ENCODE measurements around the gene SLC16A1.

- TF ChIP-seq KDM1A (IDR thresholded peaks at IDR 0.05; ENCODE audit: borderline replicate concordance) (no peak), MAX (IDR thresholded peaks at IDR 0.05; ENCODE audit: low read depth, low read length) (no peak), MYC (IDR thresholded peaks at IDR 0.05; ENCODE audit: insufficient read depth, insufficient read length, insufficient replicate concordance, low read length, severe bottlenecking) (no peak), CTCF (IDR thresholded peaks at IDR 0.05 in 2 of 3, conservative IDR thresholded peaks at IDR 0.05 in 1 of 3; ENCODE audit: control insufficient read depth in 2 of 3, extremely low read depth in 1 of 3, insufficient read depth in 1 of 3, low read depth in 3 of 3, low read length in 3 of 3) (no peak), ATF3 (IDR thresholded peaks at IDR 0.05; ENCODE audit: borderline replicate concordance, extremely low read depth, low read depth, low read length) (no peak), RAD51 (IDR thresholded peaks at IDR 0.05) (no peak), REST (IDR thresholded peaks at IDR 0.05; ENCODE audit: low read depth, low read length) (no peak), MEF2B (IDR thresholded peaks at IDR 0.05; ENCODE audit: partially characterized antibody, poor library complexity, severe bottlenecking) (no peak)
These were observed 48.0 kb upstream of the SLC16A1 start for GRCh38 chr1:113003751-113004690.
